ENCODE data around the gene TTLL13.

The TTLL13 gene

DNA sequence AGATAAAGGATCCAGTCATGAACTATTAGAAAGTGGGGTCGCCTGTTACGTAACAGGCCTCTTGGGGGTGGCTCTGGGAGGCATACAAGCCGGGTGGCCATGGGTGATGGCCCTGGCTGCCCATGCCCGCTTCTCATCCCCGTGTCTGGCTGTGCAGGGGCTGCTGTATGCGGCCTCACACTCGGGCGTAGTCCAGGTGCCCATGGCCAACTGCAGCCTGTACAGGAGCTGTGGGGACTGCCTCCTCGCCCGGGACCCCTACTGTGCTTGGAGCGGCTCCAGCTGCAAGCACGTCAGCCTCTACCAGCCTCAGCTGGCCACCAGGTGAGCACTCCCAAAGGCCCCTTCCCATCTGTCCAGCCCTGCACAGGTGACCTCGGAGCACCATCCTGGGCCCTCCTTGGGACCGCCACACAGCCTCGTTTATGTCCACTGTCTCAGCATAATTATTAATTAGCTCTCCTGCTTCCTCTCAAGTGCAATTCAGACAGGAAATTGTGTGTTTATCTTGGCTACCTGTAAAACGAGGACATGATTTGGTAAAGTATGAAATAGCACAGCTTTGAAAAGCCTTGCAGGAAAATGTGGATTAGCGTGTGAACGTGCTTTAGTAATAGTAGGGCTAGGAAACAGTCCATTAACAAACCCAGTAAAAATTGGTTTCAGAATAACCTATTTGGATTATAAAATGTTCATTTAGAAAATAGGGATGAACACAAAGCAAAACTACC lies 23.7 kb upstream of the TTLL13 start:
- TF ChIP-seq, protein P1, sequence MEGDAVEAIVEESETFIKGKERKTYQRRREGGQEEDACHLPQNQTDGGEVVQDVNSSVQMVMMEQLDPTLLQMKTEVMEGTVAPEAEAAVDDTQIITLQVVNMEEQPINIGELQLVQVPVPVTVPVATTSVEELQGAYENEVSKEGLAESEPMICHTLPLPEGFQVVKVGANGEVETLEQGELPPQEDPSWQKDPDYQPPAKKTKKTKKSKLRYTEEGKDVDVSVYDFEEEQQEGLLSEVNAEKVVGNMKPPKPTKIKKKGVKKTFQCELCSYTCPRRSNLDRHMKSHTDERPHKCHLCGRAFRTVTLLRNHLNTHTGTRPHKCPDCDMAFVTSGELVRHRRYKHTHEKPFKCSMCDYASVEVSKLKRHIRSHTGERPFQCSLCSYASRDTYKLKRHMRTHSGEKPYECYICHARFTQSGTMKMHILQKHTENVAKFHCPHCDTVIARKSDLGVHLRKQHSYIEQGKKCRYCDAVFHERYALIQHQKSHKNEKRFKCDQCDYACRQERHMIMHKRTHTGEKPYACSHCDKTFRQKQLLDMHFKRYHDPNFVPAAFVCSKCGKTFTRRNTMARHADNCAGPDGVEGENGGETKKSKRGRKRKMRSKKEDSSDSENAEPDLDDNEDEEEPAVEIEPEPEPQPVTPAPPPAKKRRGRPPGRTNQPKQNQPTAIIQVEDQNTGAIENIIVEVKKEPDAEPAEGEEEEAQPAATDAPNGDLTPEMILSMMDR (conservative IDR thresholded peaks at IDR 0.05) = no peak
- H3K27ac ChIP-seq = peak overlapping the region; percentile 84

DNA sequence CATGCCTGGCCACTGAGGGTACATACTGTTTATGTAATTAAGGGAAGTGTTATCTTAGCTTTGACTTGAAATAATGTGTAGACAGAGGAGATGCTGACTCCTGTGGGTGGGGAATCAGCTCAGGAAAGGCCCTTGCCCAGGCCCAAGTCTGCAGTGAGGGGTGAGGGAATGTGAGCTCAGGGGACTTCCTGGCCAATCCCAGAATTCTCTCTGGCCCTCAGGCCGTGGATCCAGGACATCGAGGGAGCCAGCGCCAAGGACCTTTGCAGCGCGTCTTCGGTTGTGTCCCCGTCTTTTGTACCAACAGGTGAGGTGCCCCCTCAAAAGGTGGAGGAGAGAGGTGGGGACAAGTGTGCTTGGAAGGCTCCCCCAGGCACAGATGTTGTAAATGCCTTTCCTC lies 22.0 kb upstream of the TTLL13 start:
- H3K27ac ChIP-seq = peak overlapping the region; percentile 84
- TF ChIP-seq, protein P1 (conservative IDR thresholded peaks at IDR 0.05) = no peak

- TF ChIP-seq, protein P1 (conservative IDR thresholded peaks at IDR 0.05) = no peak
Measured at GRCh38 chr15:90227816-90228772, 21.3 kb upstream of the TTLL13 start.

GRCh38 chr15:90228960-90229359 lies 20.4 kb upstream of the TTLL13 start:
- TF ChIP-seq, protein P1 (conservative IDR thresholded peaks at IDR 0.05) = no peak
- peak overlapping the region; percentile 84 for H3K27ac ChIP-seq

More at GRCh38 chr15:90227816-90228772, 21.3 kb upstream of the TTLL13 start:
- peak overlapping the region; percentile 84 for H3K27ac ChIP-seq

DNA sequence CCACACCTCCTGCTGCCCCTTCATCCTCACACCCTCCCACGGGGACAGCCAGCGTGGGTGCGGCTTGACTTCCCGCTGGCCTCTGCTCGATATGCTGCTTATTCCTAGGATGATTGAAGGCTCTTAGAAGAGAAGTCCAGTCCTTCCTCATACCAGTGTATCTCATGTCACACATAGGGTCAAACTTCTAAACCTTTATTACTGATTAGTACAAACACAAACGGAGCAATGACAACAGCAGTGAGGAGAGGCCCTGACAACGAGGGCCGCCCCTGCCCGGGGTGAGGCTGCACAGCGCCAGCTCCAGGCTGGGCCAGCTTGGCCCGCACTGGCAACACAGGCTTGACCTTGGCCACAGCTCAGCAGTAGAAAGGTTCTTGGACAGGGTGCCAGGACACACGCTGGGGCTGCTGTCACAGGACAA lies 19.3 kb upstream of the TTLL13 start:
- TF ChIP-seq, protein P1 (conservative IDR thresholded peaks at IDR 0.05) = no peak
- H3K27ac ChIP-seq = peak overlapping the region; percentile 84

DNA sequence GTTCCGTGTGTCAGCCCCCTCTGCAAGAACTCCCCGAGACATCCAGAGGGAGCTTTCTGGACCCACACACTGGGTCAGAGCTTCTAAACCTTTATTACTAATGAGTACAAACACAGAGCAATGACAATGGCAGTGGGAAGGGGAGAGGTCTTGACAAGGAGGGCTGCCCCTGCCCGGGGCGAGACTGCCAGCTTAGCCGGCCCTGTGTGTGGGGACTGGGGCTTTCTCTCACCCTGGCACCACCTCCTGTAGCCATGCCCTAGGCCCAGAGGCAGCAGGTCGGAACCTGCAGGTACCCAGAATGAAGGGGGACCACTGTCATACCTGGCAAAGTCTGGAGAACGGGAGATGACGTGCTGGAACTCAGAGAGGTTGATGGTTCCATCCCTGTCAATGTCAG lies 18.7 kb upstream of the TTLL13 start:
- TF ChIP-seq, protein P1 (conservative IDR thresholded peaks at IDR 0.05) = no peak
- H3K27ac ChIP-seq = peak overlapping the region; percentile 84
